ENCODE measurements around the gene RPGRIP1L.

GRCh38 chr16:53745086-53745485 is 41.4 kb upstream of the RPGRIP1L start:
- TF ChIP-seq, protein P1, sequence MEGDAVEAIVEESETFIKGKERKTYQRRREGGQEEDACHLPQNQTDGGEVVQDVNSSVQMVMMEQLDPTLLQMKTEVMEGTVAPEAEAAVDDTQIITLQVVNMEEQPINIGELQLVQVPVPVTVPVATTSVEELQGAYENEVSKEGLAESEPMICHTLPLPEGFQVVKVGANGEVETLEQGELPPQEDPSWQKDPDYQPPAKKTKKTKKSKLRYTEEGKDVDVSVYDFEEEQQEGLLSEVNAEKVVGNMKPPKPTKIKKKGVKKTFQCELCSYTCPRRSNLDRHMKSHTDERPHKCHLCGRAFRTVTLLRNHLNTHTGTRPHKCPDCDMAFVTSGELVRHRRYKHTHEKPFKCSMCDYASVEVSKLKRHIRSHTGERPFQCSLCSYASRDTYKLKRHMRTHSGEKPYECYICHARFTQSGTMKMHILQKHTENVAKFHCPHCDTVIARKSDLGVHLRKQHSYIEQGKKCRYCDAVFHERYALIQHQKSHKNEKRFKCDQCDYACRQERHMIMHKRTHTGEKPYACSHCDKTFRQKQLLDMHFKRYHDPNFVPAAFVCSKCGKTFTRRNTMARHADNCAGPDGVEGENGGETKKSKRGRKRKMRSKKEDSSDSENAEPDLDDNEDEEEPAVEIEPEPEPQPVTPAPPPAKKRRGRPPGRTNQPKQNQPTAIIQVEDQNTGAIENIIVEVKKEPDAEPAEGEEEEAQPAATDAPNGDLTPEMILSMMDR (optimal IDR thresholded peaks at IDR 0.05 in 1 of 3, IDR thresholded peaks at IDR 0.05 in 1 of 3, conservative IDR thresholded peaks at IDR 0.05 in 1 of 3; ENCODE audit: extremely low read depth in 1 of 3, insufficient read depth in 2 of 3, low read length in 3 of 3) = no peak
- TF ChIP-seq EZH2 (IDR thresholded peaks at IDR 0.05; ENCODE audit: low read length) = no peak

Data from keratinocyte (primary cell).